Mucosa of descending colon (tissue), 3 donors: ENCODE results near the gene PCDHGA12. TPM values are rescaled to one million over a fixed set of nuclear protein-coding genes. Genes with fewer than 3 reads are reported as not detected.
"Not testable (repeated sequence)": the region's sequence is repeated elsewhere in the genome, so short reads cannot be mapped to it uniquely, and the experiment has no call there.

Experiments used
- ATAC-seq: fragments of 200-7000 bp; cut with Tn5 transposase; one replicate; pipeline ENCODE4 v1.9.1; 2020; ENCODE audit warnings: mild to moderate bottlenecking, moderate library complexity
- DNase-seq, 3 donors: peaks; one replicate each; pipeline ENCODE4 v3.0.0-alpha.2; 2020
- H3K36me3 ChIP-seq: fragments of 200-600 bp; one replicate; pipeline ENCODE4 v1.8.0; 2021; ENCODE audit warnings: low read depth, mild to moderate bottlenecking
- H3K4me1 ChIP-seq: fragments of 200-600 bp; one replicate; pipeline ENCODE4 v1.8.0; 2021; ENCODE audit warnings: low read depth, mild to moderate bottlenecking
- H3K4me3 ChIP-seq: fragments of 200-600 bp; one replicate; pipeline ENCODE4 v1.8.0; 2021; ENCODE audit warnings: mild to moderate bottlenecking
- H3K9me3 ChIP-seq: fragments of 200-600 bp; one replicate; pipeline ENCODE4 v1.8.0; 2021; ENCODE audit warnings: mild to moderate bottlenecking
- CTCF ChIP-seq: fragments of 200-600 bp; IDR thresholded peaks from one replicate; pipeline ENCODE4 v1.8.0; 2022; ENCODE audit warnings: antibody characterized with exemption, mild to moderate bottlenecking
- intact Hi-C, 2 donors: fragments of 100-400 bp; cut with DNase I in 1 of 2; cut with micrococcal nuclease in 1 of 2; formaldehyde crosslinking; loops; one replicate each; pipeline versions ENCODE4 v1.11.0 to v1.11.1; 2022; cut with DNase I, micrococcal nuclease
- total RNA-seq, 3 donors: library from RNA; stranded (reverse); fragmentation: NEBNext Ultra II Directional in 2 of 3; extraction: Animal tissue kit (Norgen Biotek cat#: 25700) in 2 of 3; gene quantifications; one replicate each; pipeline versions ENCODE4 v1.2.1 to v1.2.4, GENCODE V29; 2021 to 2023
- donor health status: DM: no; HTN: no; CAD: no; lungs with moderate emphysema.
- donor health status: DM: no; HTN: no; CAD: no.
- donor health status: DM: no; HTN: yes; CAD: no.

Gene PCDHGA12
- total RNA-seq, 3 donors from 2014 or later, result 2.6 to 5.5 (median 3.0) TPM

GRCh38 chr5:141413540-141414069 is 16.7 kb upstream of the PCDHGA12 start:
- peak; percentile 28 for ATAC-seq
- Histone ChIP-seq H3K36me3 (no peaks in the 10 kb centered on the region), H3K4me3 (no peak overlapping the region), H3K9me3 (peaks cover 93% of the 10 kb centered on the region), H3K4me1 (no peaks in the 10 kb centered on the region)
- TF ChIP-seq CTCF, result no peak
- DNase-seq, result peak in 1 of 3 donors; percentile 27
- intact Hi-C loops, result no loop called here

GRCh38 chr5:141414548-141415274 is 15.6 kb upstream of the PCDHGA12 start:
- H3K36me3 ChIP-seq, intact Hi-C loops, H3K4me1 ChIP-seq, ATAC-seq, H3K4me3 ChIP-seq: not testable (repeated sequence)
- peak in 1 of 3 donors; percentile 19 for DNase-seq
- peaks cover 93% of the 10 kb centered on the region for H3K9me3 ChIP-seq

GRCh38 chr5:141415275-141415618 is 15.1 kb upstream of the PCDHGA12 start:
- ATAC-seq, H3K4me1 ChIP-seq, H3K36me3 ChIP-seq, H3K4me3 ChIP-seq, intact Hi-C loops: not testable (repeated sequence)
- peaks cover 93% of the 10 kb centered on the region for H3K9me3 ChIP-seq
- DNase-seq, result peak in 1 of 3 donors; percentile 41

- peak; percentile 9 for TF ChIP-seq CTCF
- H3K4me3 ChIP-seq, intact Hi-C loops, H3K4me1 ChIP-seq, H3K36me3 ChIP-seq: not testable (repeated sequence)
- peaks cover 97% of the 10 kb centered on the region for H3K9me3 ChIP-seq
- ATAC-seq (peak; percentile 75), DNase-seq (peak; percentile 55 to 63 (median 60))
Measured at GRCh38 chr5:141417494-141418172, 12.7 kb upstream of the PCDHGA12 start, which contains the start of gene PCDHGB7. Gene PCDHGB7 (plus strand): TSS chr5:141417677. CDS start chr5:141417860, 183 bp downstream.

- peaks cover 98% of the 10 kb centered on the region for H3K9me3 ChIP-seq
- TF ChIP-seq CTCF, result no peak
- ATAC-seq (no peak), DNase-seq (peak in 1 of 3 donors; percentile 46)
- no peak overlapping the region for H3K4me3 ChIP-seq
- intact Hi-C loops, result no loop called here
- no peaks in the 10 kb centered on the region for H3K36me3 ChIP-seq
- H3K4me1 ChIP-seq, result no peaks in the 10 kb centered on the region
Measured at GRCh38 chr5:141419074-141419880, 11.0 kb upstream of the PCDHGA12 start.

GRCh38 chr5:141420855-141421488 is 9.3 kb upstream of the PCDHGA12 start, which contains the start of gene PCDHGA11:
Gene PCDHGA11 (plus strand): TSS chr5:141421051. CDS start chr5:141421228, 177 bp downstream.
- no peak for ATAC-seq
- TF ChIP-seq CTCF, result no peak
- Histone ChIP-seq H3K36me3 (no peaks in the 10 kb centered on the region), H3K4me3 (no peak within 1 kb of the TSS), H3K9me3 (peaks cover 98% of the 10 kb centered on the region), H3K4me1 (no peaks in the 10 kb centered on the region)
- intact Hi-C loops, result no loop called here
- peak in 2 of 3 donors; percentile 43 to 45 for DNase-seq
